K562 (cell line): ENCODE data around the gene NLGN3. TPM values are rescaled to one million over a fixed set of nuclear protein-coding genes. Genes with fewer than 3 reads are reported as not detected.

Experiments used
- CHD1 ChIP-seq: fragments of 200-600 bp; sonication (generic); IDR thresholded peaks from one replicate; pipeline ENCODE4 v1.6.1; 2012; ENCODE audit warnings: mild to moderate bottlenecking, moderate library complexity, low read length, inconsistent platforms
- EHMT2 ChIP-seq: fragments of 450-650 bp; IDR thresholded peaks from 2 replicates; pipeline ENCODE4 v1.6.1; 2018; ENCODE audit warnings: antibody characterized with exemption
- FOXJ2 ChIP-seq: fragments of 200-800 bp; sonication (Bioruptor generic); IDR thresholded peaks from 2 replicates; pipeline ENCODE4 v1.6.1; 2016; ENCODE audit warnings: missing genetic modification characterization, missing compliant biosample characterization
- IRF2 ChIP-seq: sonication (generic); formaldehyde crosslinking; IDR thresholded peaks from 2 replicates; pipeline ENCODE4 v1.8.1; 2022; ENCODE audit warnings: mild to moderate bottlenecking, missing genetic modification reagents
- KDM1A ChIP-seq, 2 experiments: fragments of 450-650 bp; IDR thresholded peaks; 2 replicates each; pipeline ENCODE4 v1.6.1; 2016; ENCODE audit warnings: mild to moderate bottlenecking in 2 of 2
- KLF13 ChIP-seq: fragments of 450-650 bp; IDR thresholded peaks from 2 replicates; pipeline ENCODE4 v1.6.1; 2016; ENCODE audit warnings: missing genetic modification characterization, low read depth, mild to moderate bottlenecking, missing compliant biosample characterization, moderate library complexity, borderline replicate concordance
- MCM2 ChIP-seq: fragments of 450-650 bp; IDR thresholded peaks from 2 replicates; pipeline ENCODE4 v1.6.1; 2017; ENCODE audit warnings: low read depth, mild to moderate bottlenecking
- MEIS2 ChIP-seq: fragments of 450-650 bp; IDR thresholded peaks from 2 replicates; pipeline ENCODE4 v1.6.1; 2014; ENCODE audit warnings: mild to moderate bottlenecking; ENCODE audit not compliant: partially characterized antibody
- MXI1 ChIP-seq: IDR thresholded peaks from 2 replicates; pipeline ENCODE4 v1.6.1; 2011; ENCODE audit warnings: low read depth, mild to moderate bottlenecking, improper control_type of control experiment, low read length
- NCOR1 ChIP-seq: fragments of 450-650 bp; IDR thresholded peaks from 2 replicates; pipeline ENCODE4 v1.6.1; 2016; ENCODE audit warnings: mild to moderate bottlenecking, moderate library complexity
- SMARCA5 ChIP-seq: fragments of 450-650 bp; IDR thresholded peaks from 2 replicates; pipeline ENCODE4 v1.6.1; 2016
- STAG1 ChIP-seq: sonication (generic); formaldehyde crosslinking; IDR thresholded peaks from 2 replicates; pipeline ENCODE4 v1.5.0; 2020; ENCODE audit warnings: missing genetic modification reagents, borderline replicate concordance
- TCF7 ChIP-seq: sonication (generic); IDR thresholded peaks from 2 replicates; pipeline ENCODE4 v1.6.1; 2016; ENCODE audit warnings: antibody characterized with exemption, borderline replicate concordance
- TFAM ChIP-seq: fragments of 250-450 bp; sonication (Bioruptor Pico); conservative IDR thresholded peaks from 2 replicates; pipeline ENCODE4 v1.5.0; 2021; ENCODE audit warnings: mild to moderate bottlenecking, moderate library complexity
- ZNF174 ChIP-seq: fragments of 250-450 bp; sonication (Bioruptor Pico); IDR thresholded peaks from 2 replicates; pipeline ENCODE4 v1.4.0; 2020; ENCODE audit warnings: mild to moderate bottlenecking
- ZNF324 ChIP-seq: fragments of 250-450 bp; sonication (Bioruptor Pico); IDR thresholded peaks from 2 replicates; pipeline ENCODE4 v1.4.0; 2020; ENCODE audit warnings: mild to moderate bottlenecking
- polyA plus RNA-seq, 8 experiments: library from polyadenylated mRNA; depleted of rRNA in 4 of 8; stranded (reverse) in 5 of 8; unstranded in 3 of 8; fragments of >200 nt; fragmentation: Nextera tagmentation in 2 of 8; fragmentation: Illumina TruSeq in 1 of 8; extraction: Ambion mirVana in 2 of 8; extraction: Trizol in 1 of 8; gene quantifications; 2 replicates each; pipeline versions ENCODE4 v1.2.1 to v1.2.3, GENCODE V29; 2011 to 2014; ENCODE audit warnings: inconsistent platforms in 1 of 8, missing spikeins in 1 of 8
- total RNA-seq, 7 experiments: library from RNA; depleted of rRNA in 6 of 7; stranded (reverse); fragments of >200 nt in 6 of 7; fragmentation: Illumina TruSeq in 2 of 7; extraction: Trizol in 2 of 7; gene quantifications; 2 replicates each; pipeline versions ENCODE4 v1.2.1 to v1.2.3, GENCODE V29; 2011 to 2021; ENCODE audit warnings: low replicate concordance in 1 of 7
- TF ChIP-seq, protein P1 (sequence below): sonication (generic); formaldehyde crosslinking; IDR thresholded peaks from 2 replicates; pipeline ENCODE4 v1.8.0; 2023; ENCODE audit warnings: mild to moderate bottlenecking, missing genetic modification reagents
- TF ChIP-seq, protein P2 (sequence below): fragments of 450-650 bp; conservative IDR thresholded peaks from 2 replicates; pipeline ENCODE4 v1.6.1; 2016; ENCODE audit warnings: missing genetic modification characterization, low read depth, mild to moderate bottlenecking, control low read depth, missing compliant biosample characterization
- TF ChIP-seq, protein P3 (sequence below): fragments of 450-650 bp; IDR thresholded peaks from 2 replicates; pipeline ENCODE4 v1.6.1; 2018; ENCODE audit warnings: mild to moderate bottlenecking, low read depth; ENCODE audit not compliant: partially characterized antibody
- TF ChIP-seq, protein P4 (sequence below): fragments of 450-650 bp; IDR thresholded peaks from 2 replicates; pipeline ENCODE4 v1.7.0; 2016; ENCODE audit warnings: borderline replicate concordance
- TF ChIP-seq, protein P5 (sequence below), 2 experiments: fragments of 450-650 bp in 1 of 2; sonication (generic) in 1 of 2; formaldehyde crosslinking; conservative IDR thresholded peaks; 2 replicates each; pipeline versions ENCODE4 v1.4.0 to v1.8.1; 2020 to 2022; ENCODE audit warnings: mild to moderate bottlenecking in 1 of 2, missing genetic modification reagents in 1 of 2

Gene NLGN3
- total and polyA plus RNA-seq, 9 of the 15 experiments (the other 6 are each of a cell fraction or from before 2014, with no cell fraction given): 0.03 to 0.86 (median 0.25) TPM

DNA sequence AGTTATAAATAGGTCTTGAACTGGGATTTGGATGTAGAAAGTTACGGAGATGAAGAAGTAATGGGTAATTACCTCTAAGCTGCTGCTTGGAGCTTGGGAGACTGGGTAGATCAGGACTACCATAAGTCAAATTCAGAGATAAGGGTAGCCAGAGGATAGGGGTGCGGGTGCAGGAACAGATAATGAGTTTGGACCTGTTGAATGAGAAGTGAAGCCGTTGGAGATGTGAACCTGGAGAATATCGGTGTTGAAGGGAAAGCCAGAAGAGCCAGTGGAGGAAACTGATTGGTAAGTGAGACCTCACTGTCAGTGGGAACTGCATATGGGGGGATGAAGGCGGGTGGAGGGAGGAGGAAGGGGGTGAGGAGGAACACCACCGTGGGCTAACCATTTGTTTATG is 49.6 kb upstream of the NLGN3 start (continued):
- TF ChIP-seq, protein P1, sequence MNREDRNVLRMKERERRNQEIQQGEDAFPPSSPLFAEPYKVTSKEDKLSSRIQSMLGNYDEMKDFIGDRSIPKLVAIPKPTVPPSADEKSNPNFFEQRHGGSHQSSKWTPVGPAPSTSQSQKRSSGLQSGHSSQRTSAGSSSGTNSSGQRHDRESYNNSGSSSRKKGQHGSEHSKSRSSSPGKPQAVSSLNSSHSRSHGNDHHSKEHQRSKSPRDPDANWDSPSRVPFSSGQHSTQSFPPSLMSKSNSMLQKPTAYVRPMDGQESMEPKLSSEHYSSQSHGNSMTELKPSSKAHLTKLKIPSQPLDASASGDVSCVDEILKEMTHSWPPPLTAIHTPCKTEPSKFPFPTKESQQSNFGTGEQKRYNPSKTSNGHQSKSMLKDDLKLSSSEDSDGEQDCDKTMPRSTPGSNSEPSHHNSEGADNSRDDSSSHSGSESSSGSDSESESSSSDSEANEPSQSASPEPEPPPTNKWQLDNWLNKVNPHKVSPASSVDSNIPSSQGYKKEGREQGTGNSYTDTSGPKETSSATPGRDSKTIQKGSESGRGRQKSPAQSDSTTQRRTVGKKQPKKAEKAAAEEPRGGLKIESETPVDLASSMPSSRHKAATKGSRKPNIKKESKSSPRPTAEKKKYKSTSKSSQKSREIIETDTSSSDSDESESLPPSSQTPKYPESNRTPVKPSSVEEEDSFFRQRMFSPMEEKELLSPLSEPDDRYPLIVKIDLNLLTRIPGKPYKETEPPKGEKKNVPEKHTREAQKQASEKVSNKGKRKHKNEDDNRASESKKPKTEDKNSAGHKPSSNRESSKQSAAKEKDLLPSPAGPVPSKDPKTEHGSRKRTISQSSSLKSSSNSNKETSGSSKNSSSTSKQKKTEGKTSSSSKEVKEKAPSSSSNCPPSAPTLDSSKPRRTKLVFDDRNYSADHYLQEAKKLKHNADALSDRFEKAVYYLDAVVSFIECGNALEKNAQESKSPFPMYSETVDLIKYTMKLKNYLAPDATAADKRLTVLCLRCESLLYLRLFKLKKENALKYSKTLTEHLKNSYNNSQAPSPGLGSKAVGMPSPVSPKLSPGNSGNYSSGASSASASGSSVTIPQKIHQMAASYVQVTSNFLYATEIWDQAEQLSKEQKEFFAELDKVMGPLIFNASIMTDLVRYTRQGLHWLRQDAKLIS (CRISPR knock-in tag): no peak
- TF ChIP-seq KDM1A (IDR thresholded peaks at IDR 0.05) (peak; percentile 28 to 53; a peak in 1 of 4 replicates), SMARCA5 (no peak), EHMT2 (0 out of 2 replicates have a peak, but pooled peaks have one; percentile 26), NCOR1 (peak; percentile 67), MCM2 (no peak), IRF2 (no peak), FOXJ2 (tag) (no peak), KLF13 (no peak), ZNF324 (no peak), TFAM (CRISPR knock-in tag) (no peak), TCF7 (no peak), ZNF174 (CRISPR knock-in tag) (no peak), CHD1 (no peak), MEIS2 (peak; percentile 68), MXI1 (no peak), STAG1 (CRISPR knock-in tag) (no peak)
- TF ChIP-seq, protein P2, sequence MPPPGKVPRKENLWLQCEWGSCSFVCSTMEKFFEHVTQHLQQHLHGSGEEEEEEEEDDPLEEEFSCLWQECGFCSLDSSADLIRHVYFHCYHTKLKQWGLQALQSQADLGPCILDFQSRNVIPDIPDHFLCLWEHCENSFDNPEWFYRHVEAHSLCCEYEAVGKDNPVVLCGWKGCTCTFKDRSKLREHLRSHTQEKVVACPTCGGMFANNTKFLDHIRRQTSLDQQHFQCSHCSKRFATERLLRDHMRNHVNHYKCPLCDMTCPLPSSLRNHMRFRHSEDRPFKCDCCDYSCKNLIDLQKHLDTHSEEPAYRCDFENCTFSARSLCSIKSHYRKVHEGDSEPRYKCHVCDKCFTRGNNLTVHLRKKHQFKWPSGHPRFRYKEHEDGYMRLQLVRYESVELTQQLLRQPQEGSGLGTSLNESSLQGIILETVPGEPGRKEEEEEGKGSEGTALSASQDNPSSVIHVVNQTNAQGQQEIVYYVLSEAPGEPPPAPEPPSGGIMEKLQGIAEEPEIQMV: no peak
- TF ChIP-seq, protein P3, sequence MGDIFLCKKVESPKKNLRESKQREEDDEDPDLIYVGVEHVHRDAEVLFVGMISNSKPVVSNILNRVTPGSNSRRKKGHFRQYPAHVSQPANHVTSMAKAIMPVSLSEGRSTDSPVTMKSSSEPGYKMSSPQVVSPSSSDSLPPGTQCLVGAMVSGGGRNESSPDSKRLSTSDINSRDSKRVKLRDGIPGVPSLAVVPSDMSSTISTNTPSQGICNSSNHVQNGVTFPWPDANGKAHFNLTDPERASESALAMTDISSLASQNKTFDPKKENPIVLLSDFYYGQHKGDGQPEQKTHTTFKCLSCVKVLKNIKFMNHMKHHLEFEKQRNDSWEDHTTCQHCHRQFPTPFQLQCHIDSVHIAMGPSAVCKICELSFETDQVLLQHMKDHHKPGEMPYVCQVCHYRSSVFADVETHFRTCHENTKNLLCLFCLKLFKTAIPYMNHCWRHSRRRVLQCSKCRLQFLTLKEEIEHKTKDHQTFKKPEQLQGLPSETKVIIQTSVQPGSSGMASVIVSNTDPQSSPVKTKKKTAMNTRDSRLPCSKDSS: no peak
- TF ChIP-seq, protein P4, sequence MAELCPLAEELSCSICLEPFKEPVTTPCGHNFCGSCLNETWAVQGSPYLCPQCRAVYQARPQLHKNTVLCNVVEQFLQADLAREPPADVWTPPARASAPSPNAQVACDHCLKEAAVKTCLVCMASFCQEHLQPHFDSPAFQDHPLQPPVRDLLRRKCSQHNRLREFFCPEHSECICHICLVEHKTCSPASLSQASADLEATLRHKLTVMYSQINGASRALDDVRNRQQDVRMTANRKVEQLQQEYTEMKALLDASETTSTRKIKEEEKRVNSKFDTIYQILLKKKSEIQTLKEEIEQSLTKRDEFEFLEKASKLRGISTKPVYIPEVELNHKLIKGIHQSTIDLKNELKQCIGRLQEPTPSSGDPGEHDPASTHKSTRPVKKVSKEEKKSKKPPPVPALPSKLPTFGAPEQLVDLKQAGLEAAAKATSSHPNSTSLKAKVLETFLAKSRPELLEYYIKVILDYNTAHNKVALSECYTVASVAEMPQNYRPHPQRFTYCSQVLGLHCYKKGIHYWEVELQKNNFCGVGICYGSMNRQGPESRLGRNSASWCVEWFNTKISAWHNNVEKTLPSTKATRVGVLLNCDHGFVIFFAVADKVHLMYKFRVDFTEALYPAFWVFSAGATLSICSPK: no peak
- TF ChIP-seq, protein P5, sequence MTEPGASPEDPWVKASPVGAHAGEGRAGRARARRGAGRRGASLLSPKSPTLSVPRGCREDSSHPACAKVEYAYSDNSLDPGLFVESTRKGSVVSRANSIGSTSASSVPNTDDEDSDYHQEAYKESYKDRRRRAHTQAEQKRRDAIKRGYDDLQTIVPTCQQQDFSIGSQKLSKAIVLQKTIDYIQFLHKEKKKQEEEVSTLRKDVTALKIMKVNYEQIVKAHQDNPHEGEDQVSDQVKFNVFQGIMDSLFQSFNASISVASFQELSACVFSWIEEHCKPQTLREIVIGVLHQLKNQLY (CRISPR knock-in tag; conservative IDR thresholded peaks at IDR 0.05): no peak
